Mesenchymal stem cell (in vitro differentiated cells and primary cell): Measurements from ENCODE around the gene STXBP1.
A peak's percentile ranks its signal among the peaks of the same experiment; 100 is the strongest.

Experiments
- DNase-seq: peaks from one replicate; pipeline ENCODE4 v3.0.0-alpha.2; 2013
- H2AFZ ChIP-seq: one replicate; pipeline ENCODE4 v1.6.1; 2013; ENCODE audit warnings: low read depth, mild to moderate bottlenecking, control low read depth, inconsistent platforms, low read length, moderate library complexity
- H2AK5ac ChIP-seq: 2 replicates; pipeline ENCODE4 v1.6.1; 2013; ENCODE audit warnings: low read length, moderate library complexity, mild to moderate bottlenecking, inconsistent platforms; ENCODE audit not compliant: severe bottlenecking
- H2BK120ac ChIP-seq: one replicate; pipeline ENCODE4 v1.6.1; 2013; ENCODE audit warnings: low read depth, mild to moderate bottlenecking, inconsistent platforms, low read length, moderate library complexity
- H2BK12ac ChIP-seq, 2 experiments: one replicate each; pipeline ENCODE4 v1.6.1; 2013; ENCODE audit warnings: inconsistent platforms in 2 of 2, low read length in 2 of 2, mild to moderate bottlenecking in 2 of 2, moderate library complexity in 2 of 2, control low read depth in 1 of 2
- H2BK15ac ChIP-seq: one replicate; pipeline ENCODE4 v1.6.1; 2013; ENCODE audit warnings: mild to moderate bottlenecking, low read depth, inconsistent platforms; ENCODE audit not compliant: poor library complexity, severe bottlenecking
- H2BK5ac ChIP-seq: 2 replicates; pipeline ENCODE4 v1.6.1; 2013; ENCODE audit warnings: low read depth, mild to moderate bottlenecking, low read length, control low read depth, inconsistent platforms; ENCODE audit not compliant: poor library complexity, severe bottlenecking
- H3K14ac ChIP-seq, 2 experiments: one replicate each; pipeline ENCODE4 v1.6.1; 2013; ENCODE audit warnings: inconsistent platforms in 2 of 2, low read length in 2 of 2, control low read depth in 1 of 2, mild to moderate bottlenecking in 1 of 2, moderate library complexity in 1 of 2
- H3K18ac ChIP-seq, 2 experiments: one replicate each; pipeline ENCODE4 v1.6.1; 2013; ENCODE audit warnings: inconsistent platforms in 2 of 2, low read length in 2 of 2, control low read depth in 1 of 2, low read depth in 1 of 2, mild to moderate bottlenecking in 1 of 2
- H3K23ac ChIP-seq, 2 experiments: one replicate each; pipeline ENCODE4 v1.6.1; 2013; ENCODE audit warnings: inconsistent platforms in 2 of 2, low read length in 2 of 2, mild to moderate bottlenecking in 2 of 2, moderate library complexity in 2 of 2, control low read depth in 1 of 2
- H3K27ac ChIP-seq: 2 replicates; pipeline ENCODE4 v1.5.1; 2013; ENCODE audit warnings: mild to moderate bottlenecking, moderate library complexity, low read length, control low read depth, inconsistent platforms; ENCODE audit not compliant: poor library complexity, severe bottlenecking
- H3K27me3 ChIP-seq, 2 experiments: 2 replicates each; pipeline versions ENCODE4 v1.6.1 to v1.7.0; 2013; ENCODE audit warnings: low read length in 2 of 2, mild to moderate bottlenecking in 2 of 2, moderate library complexity in 2 of 2, control low read depth in 1 of 2, inconsistent platforms in 1 of 2; ENCODE audit not compliant: control insufficient read depth in 1 of 2, insufficient read depth in 1 of 2
- H3K36me3 ChIP-seq, 2 experiments: 2 replicates each; pipeline versions ENCODE4 v1.6.1 to v1.7.0; 2013; ENCODE audit warnings: low read length in 2 of 2, control low read depth in 1 of 2, inconsistent platforms in 1 of 2, low read depth in 1 of 2, mild to moderate bottlenecking in 1 of 2; ENCODE audit not compliant: insufficient read depth in 2 of 2, control insufficient read depth in 1 of 2
- H3K4ac ChIP-seq, 2 experiments: one replicate each; pipeline ENCODE4 v1.6.1; 2013; ENCODE audit warnings: inconsistent platforms in 2 of 2, low read length in 2 of 2, mild to moderate bottlenecking in 2 of 2, moderate library complexity in 2 of 2, control low read depth in 1 of 2, low read depth in 1 of 2
- H3K4me1 ChIP-seq: 2 replicates; pipeline ENCODE4 v1.6.1; 2013; ENCODE audit warnings: low read depth, low read length, control low read depth; ENCODE audit not compliant: control insufficient read depth, insufficient read depth
- H3K4me2 ChIP-seq: 2 replicates; pipeline ENCODE4 v1.6.1; 2013; ENCODE audit warnings: low read length, mild to moderate bottlenecking, inconsistent platforms; ENCODE audit not compliant: poor library complexity, severe bottlenecking
- H3K4me3 ChIP-seq, 2 experiments: 2 replicates each; pipeline versions ENCODE4 v1.5.1 to v1.7.0; 2013; ENCODE audit warnings: low read length in 2 of 2, mild to moderate bottlenecking in 2 of 2, control low read depth in 1 of 2, low read depth in 1 of 2; ENCODE audit not compliant: insufficient read depth in 1 of 2
- H3K79me1 ChIP-seq: replicated peaks from 2 replicates; pipeline ENCODE4 v1.6.1; 2013; ENCODE audit warnings: mild to moderate bottlenecking, control low read depth, low read length, inconsistent platforms; ENCODE audit not compliant: poor library complexity, severe bottlenecking
- H3K9ac ChIP-seq: 2 replicates; pipeline ENCODE4 v1.7.0; 2013; ENCODE audit warnings: mild to moderate bottlenecking, low read length, moderate library complexity
- H3K9me3 ChIP-seq: 2 replicates; pipeline ENCODE4 v1.7.0; 2013; ENCODE audit warnings: mild to moderate bottlenecking, low read length; ENCODE audit not compliant: control insufficient read depth
- H4K8ac ChIP-seq: one replicate; pipeline ENCODE4 v1.6.1; 2013; ENCODE audit warnings: inconsistent platforms, mild to moderate bottlenecking, low read length, moderate library complexity
- H4K91ac ChIP-seq: one replicate; pipeline ENCODE4 v1.6.1; 2013; ENCODE audit warnings: mild to moderate bottlenecking, low read length, inconsistent platforms
- WGBS: methylation state at CpG from one replicate; pipeline ENCODE4 v1.1.7; 2013; ENCODE audit warnings: mixed read lengths; 5-methylcytosine and 5-hydroxymethylcytosine counted together

The STXBP1 gene

GRCh38 chr9:127723013-127723412 is 110.9 kb downstream of the STXBP1 start:
- Histone ChIP-seq H3K27me3 (peaks cover 0 to 3% of the 10 kb centered on the region in 2 experiments), H3K4me1 (peaks cover 11% of the 10 kb centered on the region), H3K4ac (no peak overlapping the region), H3K23ac (no peak overlapping the region), H2AK5ac (no peak overlapping the region), H3K9ac (no peak overlapping the region), H2BK5ac (no peak overlapping the region), H2BK12ac (no peak overlapping the region), H3K36me3 (no peaks in the 10 kb centered on the region), H3K18ac (no peak overlapping the region), H3K4me3 (no peak overlapping the region), H4K8ac (no peak overlapping the region), H2AFZ (no peak overlapping the region), H2BK15ac (no peak overlapping the region), H3K27ac (no peak overlapping the region), H2BK120ac (no peak overlapping the region), H3K9me3 (no peaks in the 10 kb centered on the region), H4K91ac (peak overlapping the region; percentile 41), H3K4me2 (no peak overlapping the region), H3K14ac (no peak overlapping the region), H3K79me1 (no peaks in the 10 kb centered on the region)
- DNase-seq, result no peak
- 92% methylated on average over 13 of the region's 13 CpGs for WGBS

DNA sequence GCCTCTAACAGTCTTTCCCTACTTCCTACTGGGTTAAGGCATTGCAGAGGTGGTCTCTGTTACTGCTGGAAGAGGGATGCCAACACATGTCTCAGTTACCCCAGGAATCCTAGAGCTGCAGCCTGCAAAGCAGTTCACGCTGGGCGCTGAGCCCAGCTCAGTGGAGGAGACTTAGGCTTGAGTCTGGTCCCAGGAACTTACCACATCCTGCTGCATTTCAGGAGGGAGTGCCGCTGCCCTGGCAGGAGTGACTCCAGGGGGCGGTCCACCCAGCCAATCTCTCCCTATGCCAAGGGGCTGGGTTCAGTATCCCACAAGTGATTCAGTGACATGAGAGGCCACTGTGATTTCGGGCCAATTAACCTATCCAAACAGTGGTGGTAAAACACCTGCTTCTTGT is 111.4 kb downstream of the STXBP1 start:
- Histone ChIP-seq H3K4me1 (peaks cover 11% of the 10 kb centered on the region), H2BK15ac (no peak overlapping the region), H3K4ac (no peak overlapping the region), H3K4me3 (no peak overlapping the region), H2BK12ac (no peak overlapping the region), H3K18ac (no peak overlapping the region), H3K9me3 (no peaks in the 10 kb centered on the region), H2AFZ (no peak overlapping the region), H3K79me1 (no peaks in the 10 kb centered on the region), H3K4me2 (no peak overlapping the region), H4K8ac (no peak overlapping the region), H2BK5ac (no peak overlapping the region), H3K9ac (no peak overlapping the region), H2AK5ac (no peak overlapping the region), H3K23ac (no peak overlapping the region), H4K91ac (no peak overlapping the region), H3K36me3 (no peaks in the 10 kb centered on the region), H3K27ac (no peak overlapping the region), H2BK120ac (no peak overlapping the region), H3K27me3 (peaks cover 0 to 3% of the 10 kb centered on the region in 2 experiments), H3K14ac (no peak overlapping the region)
- DNase-seq, result no peak
- 93% methylated on average over 5 of the region's 5 CpGs for WGBS

GRCh38 chr9:127724012-127724411 is 111.9 kb downstream of the STXBP1 start:
- peak overlapping the region; percentile 8 to 35 for H3K4me3 ChIP-seq
- H2BK5ac ChIP-seq, result no peak overlapping the region

GRCh38 chr9:127726871-127727270 is 114.8 kb downstream of the STXBP1 start:
- no peak overlapping the region for H3K4me2 ChIP-seq
- H3K18ac ChIP-seq, result no peak overlapping the region
- H2AK5ac ChIP-seq, result no peak overlapping the region
- H2AFZ ChIP-seq, result no peak overlapping the region
- peaks cover 1% of the 10 kb centered on the region for H3K4me1 ChIP-seq
- 81% methylated on average over 8 of the region's 8 CpGs for WGBS
- no peak overlapping the region for H4K8ac ChIP-seq
- H3K36me3 ChIP-seq, result peaks cover 9 to 16% of the 10 kb centered on the region in 2 experiments
- no peak for DNase-seq
- H2BK15ac ChIP-seq, result no peak overlapping the region
- H3K4me3 ChIP-seq, result no peak overlapping the region
- no peak overlapping the region for H2BK120ac ChIP-seq
- H3K79me1 ChIP-seq, result no peaks in the 10 kb centered on the region
- H3K9ac ChIP-seq, result no peak overlapping the region
- H3K27me3 ChIP-seq, result peaks cover 0 to 3% of the 10 kb centered on the region in 2 experiments
- H3K27ac ChIP-seq, result no peak overlapping the region
- no peak overlapping the region for H2BK5ac ChIP-seq
- no peak overlapping the region for H3K4ac ChIP-seq
- no peak overlapping the region for H3K14ac ChIP-seq
- no peak overlapping the region for H3K23ac ChIP-seq
- no peak overlapping the region for H2BK12ac ChIP-seq
- H4K91ac ChIP-seq, result no peak overlapping the region
- H3K9me3 ChIP-seq, result no peaks in the 10 kb centered on the region

More at GRCh38 chr9:127724012-127724411, 111.9 kb downstream of the STXBP1 start:
- Histone ChIP-seq H3K36me3 (no peaks in the 10 kb centered on the region), H3K9ac (peak overlapping the region; percentile 29), H3K4ac (no peak overlapping the region), H2BK120ac (no peak overlapping the region), H3K4me1 (peaks cover 11% of the 10 kb centered on the region), H3K27me3 (peaks cover 0 to 3% of the 10 kb centered on the region in 2 experiments), H3K9me3 (no peaks in the 10 kb centered on the region), H2BK15ac (no peak overlapping the region), H2AFZ (no peak overlapping the region), H3K23ac (no peak overlapping the region), H3K14ac (no peak overlapping the region), H3K79me1 (no peaks in the 10 kb centered on the region), H3K27ac (no peak overlapping the region), H4K91ac (no peak overlapping the region), H2AK5ac (no peak overlapping the region), H3K4me2 (no peak overlapping the region), H3K18ac (no peak overlapping the region), H4K8ac (peak overlapping the region; percentile 24), H2BK12ac (no peak overlapping the region)
- no peak for DNase-seq
- WGBS, result 73% methylated on average over 23 of the region's 23 CpGs
